MM.1S (cell line): Measurements from ENCODE around the gene TYW1.
"Not testable (repeated sequence)": the region's sequence is repeated elsewhere in the genome, so short reads cannot be mapped to it uniquely, and the experiment has no call there.

Source experiments
- EZH2 ChIP-seq: fragments of 300-600 bp; sonication (generic); optimal IDR thresholded peaks from 2 replicates; pipeline ENCODE3; 2017; ENCODE audit warnings: low read depth, mild to moderate bottlenecking, antibody characterized with exemption, low read length, mixed read lengths
- EZH2phosphoT487 ChIP-seq: fragments of 300-600 bp; sonication (generic); IDR thresholded peaks from 2 replicates; pipeline ENCODE4 v1.6.1; 2018; ENCODE audit warnings: antibody characterized with exemption, low read length
- TF ChIP-seq, protein P1 (sequence below): fragments of 300-600 bp; sonication (generic); IDR thresholded peaks from 2 replicates; pipeline ENCODE4 v1.5.1; 2016; ENCODE audit warnings: antibody characterized with exemption, low read length, mixed read lengths

DNA sequence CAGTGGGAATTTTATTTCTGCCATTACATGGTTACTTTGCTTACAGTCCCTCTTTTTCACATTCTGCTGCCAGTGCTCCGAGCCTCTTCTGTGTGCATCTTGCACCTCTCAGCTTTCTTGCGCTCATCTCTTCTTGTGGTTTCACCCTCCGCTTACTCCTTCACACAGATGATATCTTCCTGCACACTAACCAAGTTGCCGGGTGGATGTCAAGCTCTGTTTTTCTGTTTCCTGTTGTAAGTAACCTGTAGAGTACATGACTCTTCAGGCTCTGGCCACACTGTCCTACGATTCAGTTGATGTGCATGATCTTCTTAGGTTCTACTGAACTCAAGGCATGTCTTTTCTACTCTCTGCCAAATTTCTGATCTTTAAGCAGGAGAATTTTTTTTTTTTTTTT lies 166.7 kb downstream of the TYW1 start:
- TF ChIP-seq, protein P1, sequence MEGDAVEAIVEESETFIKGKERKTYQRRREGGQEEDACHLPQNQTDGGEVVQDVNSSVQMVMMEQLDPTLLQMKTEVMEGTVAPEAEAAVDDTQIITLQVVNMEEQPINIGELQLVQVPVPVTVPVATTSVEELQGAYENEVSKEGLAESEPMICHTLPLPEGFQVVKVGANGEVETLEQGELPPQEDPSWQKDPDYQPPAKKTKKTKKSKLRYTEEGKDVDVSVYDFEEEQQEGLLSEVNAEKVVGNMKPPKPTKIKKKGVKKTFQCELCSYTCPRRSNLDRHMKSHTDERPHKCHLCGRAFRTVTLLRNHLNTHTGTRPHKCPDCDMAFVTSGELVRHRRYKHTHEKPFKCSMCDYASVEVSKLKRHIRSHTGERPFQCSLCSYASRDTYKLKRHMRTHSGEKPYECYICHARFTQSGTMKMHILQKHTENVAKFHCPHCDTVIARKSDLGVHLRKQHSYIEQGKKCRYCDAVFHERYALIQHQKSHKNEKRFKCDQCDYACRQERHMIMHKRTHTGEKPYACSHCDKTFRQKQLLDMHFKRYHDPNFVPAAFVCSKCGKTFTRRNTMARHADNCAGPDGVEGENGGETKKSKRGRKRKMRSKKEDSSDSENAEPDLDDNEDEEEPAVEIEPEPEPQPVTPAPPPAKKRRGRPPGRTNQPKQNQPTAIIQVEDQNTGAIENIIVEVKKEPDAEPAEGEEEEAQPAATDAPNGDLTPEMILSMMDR: not testable (repeated sequence)
- TF ChIP-seq EZH2, EZH2phosphoT487: not testable (repeated sequence)
